ENCODE results near the gene GZMM. TPM values are rescaled to one million over a fixed set of nuclear protein-coding genes. Genes with fewer than 3 reads are reported as not detected.

Gene GZMM
- total and polyA plus RNA-seq, 4 donors, result 0.74 to 3.0 (median 2.5) TPM

- Histone ChIP-seq H3K27ac (ENCODE audit: low read depth in 1 of 2, low read length in 1 of 2) (no peak overlapping the region), H3K4me1 (ENCODE audit: control insufficient read depth in 5 of 5, insufficient read depth in 5 of 5, low read length in 5 of 5) (no peaks in the 10 kb centered on the region), H3K27me3 (ENCODE audit: control insufficient read depth in 3 of 3, insufficient read depth in 3 of 3, low read length in 2 of 3) (peaks cover 0 to 3% (median 0%) of the 10 kb centered on the region in 3 donors), H3K9me3 (ENCODE audit: control insufficient read depth in 4 of 4, insufficient read depth in 3 of 4, low read length in 3 of 4) (no peaks in the 10 kb centered on the region), H3K4me3 (no peak overlapping the region), H3K9ac (ENCODE audit: insufficient read depth in 1 of 2, low read length in 2 of 2) (no peak overlapping the region), H3K36me3 (ENCODE audit: control insufficient read depth in 4 of 4, insufficient read depth in 4 of 4, low read length in 4 of 4) (peaks cover 0 to 6% (median 2%) of the 10 kb centered on the region in 4 donors)
- WGBS, 2 donors, result 74 to 81% methylated on average over 29 of the region's 29 CpGs
- ATAC-seq (ENCODE audit: insufficient read depth, low FRiP score) (no peak), DNase-seq (no peak)
- TF ChIP-seq CTCF (IDR thresholded peaks at IDR 0.05; ENCODE audit: control extremely low read depth, extremely low read depth), result no peak
Measured at GRCh38 chr19:524062-524674, 19.7 kb upstream of the GZMM start.

- H3K36me3 ChIP-seq (ENCODE audit: control insufficient read depth in 4 of 4, insufficient read depth in 4 of 4, low read length in 4 of 4), result peaks cover 0 to 6% (median 0%) of the 10 kb centered on the region in 4 donors
- 72 to 80% methylated on average over 18 of the region's 18 CpGs for WGBS, 2 donors
- no peak overlapping the region for H3K27ac ChIP-seq (ENCODE audit: low read depth in 1 of 2, low read length in 1 of 2)
- H3K9me3 ChIP-seq (ENCODE audit: control insufficient read depth in 4 of 4, insufficient read depth in 3 of 4, low read length in 3 of 4), result no peaks in the 10 kb centered on the region
- DNase-seq (no peak), ATAC-seq (ENCODE audit: insufficient read depth, low FRiP score) (no peak)
- no peak overlapping the region for H3K4me3 ChIP-seq
- no peak for TF ChIP-seq CTCF (IDR thresholded peaks at IDR 0.05; ENCODE audit: control extremely low read depth, extremely low read depth)
- no peak overlapping the region for H3K9ac ChIP-seq (ENCODE audit: insufficient read depth in 1 of 2, low read length in 2 of 2)
- H3K27me3 ChIP-seq (ENCODE audit: control insufficient read depth in 3 of 3, insufficient read depth in 3 of 3, low read length in 2 of 3), result peaks cover 0 to 3% (median 0%) of the 10 kb centered on the region in 3 donors
- no peaks in the 10 kb centered on the region for H3K4me1 ChIP-seq (ENCODE audit: control insufficient read depth in 5 of 5, insufficient read depth in 5 of 5, low read length in 5 of 5)
Measured at GRCh38 chr19:525029-525428, 18.8 kb upstream of the GZMM start.

GRCh38 chr19:525857-526419 lies 17.9 kb upstream of the GZMM start:
- ATAC-seq (ENCODE audit: insufficient read depth, low FRiP score) (no peak), DNase-seq (no peak)
- Histone ChIP-seq H3K9me3 (ENCODE audit: control insufficient read depth in 4 of 4, insufficient read depth in 3 of 4, low read length in 3 of 4) (peaks cover 0 to 2% (median 0%) of the 10 kb centered on the region in 4 donors), H3K27me3 (ENCODE audit: control insufficient read depth in 3 of 3, insufficient read depth in 3 of 3, low read length in 2 of 3) (peaks cover 0 to 3% (median 0%) of the 10 kb centered on the region in 3 donors), H3K36me3 (ENCODE audit: control insufficient read depth in 4 of 4, insufficient read depth in 4 of 4, low read length in 4 of 4) (peaks cover 0 to 3% (median 0%) of the 10 kb centered on the region in 4 donors), H3K4me3 (no peak overlapping the region), H3K9ac (ENCODE audit: insufficient read depth in 1 of 2, low read length in 2 of 2) (no peak overlapping the region), H3K4me1 (ENCODE audit: control insufficient read depth in 5 of 5, insufficient read depth in 5 of 5, low read length in 5 of 5) (peaks cover 0 to 2% (median 0%) of the 10 kb centered on the region in 5 donors), H3K27ac (ENCODE audit: low read depth in 1 of 2, low read length in 1 of 2) (no peak overlapping the region)
- WGBS, 2 donors, result 50 to 55% methylated on average over 13 of the region's 13 CpGs
- TF ChIP-seq CTCF (IDR thresholded peaks at IDR 0.05; ENCODE audit: control extremely low read depth, extremely low read depth), result no peak

Data from lung (tissue), 12 donors.